Measurements from ENCODE around the gene YOD1. TPM values are rescaled to one million over a fixed set of nuclear protein-coding genes. Genes with fewer than 3 reads are reported as not detected.
A peak's percentile ranks its signal among the peaks of the same experiment; 100 is the strongest.

The YOD1 gene
- total and polyA plus RNA-seq, 2 of the 13 experiments (the other 11 are each of a cell fraction or from before 2014, with no cell fraction given) = 3.4 to 9.1 TPM

- no peak for TF ChIP-seq TSC22D2 (CRISPR knock-in tag; IDR thresholded peaks at IDR 0.05; ENCODE audit: borderline replicate concordance)
These were observed 16.0 kb downstream of the YOD1 start (continued) for GRCh38 chr1:207034998-207035397.

- in situ Hi-C loops (cut with HindIII; ENCODE audit: extremely low pct_ligation_motif_present, low pct_unique_long_range_greater_than_20kb) (no loop called here), intact Hi-C loops (cut with micrococcal nuclease; ENCODE audit: unreplicated experiment) (no loop called here)
- no peak for ATAC-seq
- H3K4me1 ChIP-seq (ENCODE audit: insufficient read depth, low read length) = peaks cover 59% of the 10 kb centered on the region
- no peak overlapping the region for H3K4me3 ChIP-seq (replicated peaks in 1 of 3; ENCODE audit: insufficient read depth in 1 of 3, low read depth in 2 of 3, low read length in 3 of 3)
- ChIA-PET POLR2A (no interaction called here), CTCF (ENCODE audit: low intra/inter-chr PET ratio, low total read pairs) (no interaction called here)
- no peaks in the 10 kb centered on the region for H3K9me3 ChIP-seq (ENCODE audit: low read length)
- no TSS peak for BruUV-seq (replicated peaks)
- H3K4me2 ChIP-seq (ENCODE audit: low read depth, low read length) = no peak overlapping the region
- 0% methylated on average over 1 of the region's 1 CpG for WGBS (ENCODE audit: low lambda C conversion rate)
- no peak overlapping the region for H3K27ac ChIP-seq (ENCODE audit: extremely low read length, insufficient read depth, low read length)
- no peaks in the 10 kb centered on the region for H4K20me1 ChIP-seq (ENCODE audit: insufficient read depth, low read length)
- no peak overlapping the region for H3K9ac ChIP-seq (ENCODE audit: insufficient read depth, low read depth, low read length)
- TF ChIP-seq ZBTB21 (CRISPR knock-in tag; IDR thresholded peaks at IDR 0.05) (0 out of 2 replicates have a peak, but pooled peaks have one; percentile 67), ZNF598 (CRISPR knock-in tag; IDR thresholded peaks at IDR 0.05; ENCODE audit: borderline replicate concordance) (no peak), ATF7 (IDR thresholded peaks at IDR 0.05) (peak; percentile 73), ATF7 (CRISPR knock-in tag; IDR thresholded peaks at IDR 0.05) (no peak), CREB1 (IDR thresholded peaks at IDR 0.05) (peak; percentile 34; the same call in 1 of the 2 replicates), CREB1 (CRISPR knock-in tag; IDR thresholded peaks at IDR 0.05) (no peak)
- H3K36me3 ChIP-seq (replicated peaks in 1 of 2; ENCODE audit: control insufficient read depth in 1 of 2, insufficient read depth in 2 of 2, low read length in 2 of 2) = no peaks in the 10 kb centered on the region
- H3K79me2 ChIP-seq (ENCODE audit: insufficient read depth, low read length) = no peaks in the 10 kb centered on the region
- FAIRE-seq = no peak
- H2AFZ ChIP-seq (ENCODE audit: low read length) = no peak overlapping the region
- H3K27me3 ChIP-seq (ENCODE audit: control insufficient read depth in 1 of 2, insufficient read depth in 2 of 2, low read length in 2 of 2) = no peaks in the 10 kb centered on the region; a peak in 1 of 5 replicates
- no peak for DNase-seq (ENCODE audit: low spot score)
These were observed 16.8 kb downstream of the YOD1 start for GRCh38 chr1:207034208-207034607.

- H3K9ac ChIP-seq (ENCODE audit: insufficient read depth, low read depth, low read length) = no peak overlapping the region; the same call in 1 of the 2 replicates
- H3K4me2 ChIP-seq (ENCODE audit: low read depth, low read length) = peak overlapping the region; percentile 85
- ATAC-seq = no peak
- CTCF ChIA-PET (ENCODE audit: low intra/inter-chr PET ratio, low total read pairs) = no interaction called here
- no peaks in the 10 kb centered on the region for H3K79me2 ChIP-seq (ENCODE audit: insufficient read depth, low read length)
- 19% methylated on average over 2 of the region's 2 CpGs for WGBS (ENCODE audit: low lambda C conversion rate)
- H4K20me1 ChIP-seq (ENCODE audit: insufficient read depth, low read length) = no peaks in the 10 kb centered on the region
- no peak overlapping the region for H3K27ac ChIP-seq (ENCODE audit: extremely low read length, insufficient read depth, low read length)
- peak overlapping the region in 2 of 3 experiments; percentile 54 to 55; a peak in 1 of 6 replicates for H3K4me3 ChIP-seq (replicated peaks in 1 of 3; ENCODE audit: insufficient read depth in 1 of 3, low read depth in 2 of 3, low read length in 3 of 3)
- peaks cover 68% of the 10 kb centered on the region for H3K4me1 ChIP-seq (ENCODE audit: insufficient read depth, low read length)
- H2AFZ ChIP-seq (ENCODE audit: low read length) = no peak overlapping the region
- H3K9me3 ChIP-seq (ENCODE audit: low read length) = no peaks in the 10 kb centered on the region
- no peaks in the 10 kb centered on the region; a peak in 1 of 5 replicates for H3K27me3 ChIP-seq (ENCODE audit: control insufficient read depth in 1 of 2, insufficient read depth in 2 of 2, low read length in 2 of 2)
- no TSS peak for BruUV-seq (replicated peaks)
- no peaks in the 10 kb centered on the region for H3K36me3 ChIP-seq (replicated peaks in 1 of 2; ENCODE audit: control insufficient read depth in 1 of 2, insufficient read depth in 2 of 2, low read length in 2 of 2)
- FAIRE-seq = no peak
- POLR2A ChIA-PET = interaction anchor here (1.0 to 3.1 kb wide), 7 partner anchors 9 to 208 kb away, joined by 4 to 25 read pairs (median 6); partner anchors contain the start of genes PFKFB2 and YOD1
- DNase-seq (ENCODE audit: low spot score) = no peak
- intact Hi-C loops (cut with micrococcal nuclease; ENCODE audit: unreplicated experiment) = loop anchor here (2.0 kb wide), 1 partner anchor 17 kb away; the partner anchor contains the start of gene YOD1
- in situ Hi-C loops (cut with HindIII; ENCODE audit: extremely low pct_ligation_motif_present, low pct_unique_long_range_greater_than_20kb) = no loop called here
- TF ChIP-seq ELF3 (CRISPR knock-in tag; IDR thresholded peaks at IDR 0.05) = no peak
- TF ChIP-seq BORCS8-MEF2B (CRISPR knock-in tag; IDR thresholded peaks at IDR 0.05) = no peak
- TF ChIP-seq, protein P1, sequence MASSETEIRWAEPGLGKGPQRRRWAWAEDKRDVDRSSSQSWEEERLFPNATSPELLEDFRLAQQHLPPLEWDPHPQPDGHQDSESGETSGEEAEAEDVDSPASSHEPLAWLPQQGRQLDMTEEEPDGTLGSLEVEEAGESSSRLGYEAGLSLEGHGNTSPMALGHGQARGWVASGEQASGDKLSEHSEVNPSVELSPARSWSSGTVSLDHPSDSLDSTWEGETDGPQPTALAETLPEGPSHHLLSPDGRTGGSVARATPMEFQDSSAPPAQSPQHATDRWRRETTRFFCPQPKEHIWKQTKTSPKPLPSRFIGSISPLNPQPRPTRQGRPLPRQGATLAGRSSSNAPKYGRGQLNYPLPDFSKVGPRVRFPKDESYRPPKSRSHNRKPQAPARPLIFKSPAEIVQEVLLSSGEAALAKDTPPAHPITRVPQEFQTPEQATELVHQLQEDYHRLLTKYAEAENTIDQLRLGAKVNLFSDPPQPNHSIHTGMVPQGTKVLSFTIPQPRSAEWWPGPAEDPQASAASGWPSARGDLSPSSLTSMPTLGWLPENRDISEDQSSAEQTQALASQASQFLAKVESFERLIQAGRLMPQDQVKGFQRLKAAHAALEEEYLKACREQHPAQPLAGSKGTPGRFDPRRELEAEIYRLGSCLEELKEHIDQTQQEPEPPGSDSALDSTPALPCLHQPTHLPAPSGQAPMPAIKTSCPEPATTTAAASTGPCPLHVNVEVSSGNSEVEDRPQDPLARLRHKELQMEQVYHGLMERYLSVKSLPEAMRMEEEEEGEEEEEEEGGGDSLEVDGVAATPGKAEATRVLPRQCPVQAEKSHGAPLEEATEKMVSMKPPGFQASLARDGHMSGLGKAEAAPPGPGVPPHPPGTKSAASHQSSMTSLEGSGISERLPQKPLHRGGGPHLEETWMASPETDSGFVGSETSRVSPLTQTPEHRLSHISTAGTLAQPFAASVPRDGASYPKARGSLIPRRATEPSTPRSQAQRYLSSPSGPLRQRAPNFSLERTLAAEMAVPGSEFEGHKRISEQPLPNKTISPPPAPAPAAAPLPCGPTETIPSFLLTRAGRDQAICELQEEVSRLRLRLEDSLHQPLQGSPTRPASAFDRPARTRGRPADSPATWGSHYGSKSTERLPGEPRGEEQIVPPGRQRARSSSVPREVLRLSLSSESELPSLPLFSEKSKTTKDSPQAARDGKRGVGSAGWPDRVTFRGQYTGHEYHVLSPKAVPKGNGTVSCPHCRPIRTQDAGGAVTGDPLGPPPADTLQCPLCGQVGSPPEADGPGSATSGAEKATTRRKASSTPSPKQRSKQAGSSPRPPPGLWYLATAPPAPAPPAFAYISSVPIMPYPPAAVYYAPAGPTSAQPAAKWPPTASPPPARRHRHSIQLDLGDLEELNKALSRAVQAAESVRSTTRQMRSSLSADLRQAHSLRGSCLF (CRISPR knock-in tag; IDR thresholded peaks at IDR 0.05; ENCODE audit: borderline replicate concordance) = no peak
- TF ChIP-seq ZNF558 (CRISPR knock-in tag; IDR thresholded peaks at IDR 0.05; ENCODE audit: borderline replicate concordance) = no peak
These were observed 17.7 kb downstream of the YOD1 start for GRCh38 chr1:207033302-207033701.
